G401 (cell line): ENCODE results near the gene CRELD2. TPM values are rescaled to one million over a fixed set of nuclear protein-coding genes. Genes with fewer than 3 reads are reported as not detected.
"Not testable (repeated sequence)": the region's sequence is repeated elsewhere in the genome, so short reads cannot be mapped to it uniquely, and the experiment has no call there.

Source experiments
- DNase-seq: peaks from one replicate; pipeline ENCODE4 v3.0.0-alpha.2; 2015; ENCODE audit warnings: low spot score
- in situ Hi-C: cut with HindIII; loops from 2 replicates; pipeline ENCODE4 v1.10.0; 2016; ENCODE audit warnings: low sequenced_read_pairs, mixed read lengths
- total RNA-seq: library from RNA; depleted of rRNA; stranded (reverse); fragments of >200 nt; shearing (Covaris generic); gene quantifications from 2 replicates; pipeline ENCODE4 v1.2.3, GENCODE V29; 2014

CRELD2 gene
- total RNA-seq, 1 experiment from 2014 or later, result 85.5 TPM

GRCh38 chr22:49937758-49938564, 19.5 kb downstream of the CRELD2 start:
- in situ Hi-C loops, result no loop called here
- DNase-seq, result no peak

GRCh38 chr22:49938565-49939136, 20.2 kb downstream of the CRELD2 start:
- in situ Hi-C loops, result no loop called here
- no peak for DNase-seq

- in situ Hi-C loops, result no loop called here
- no peak for DNase-seq
Observed at GRCh38 chr22:49941507-49942316, 23.3 kb downstream of the CRELD2 start.

GRCh38 chr22:49942565-49943404, 24.4 kb downstream of the CRELD2 start:
- in situ Hi-C loops, result no loop called here
- peak; percentile 39 for DNase-seq

- in situ Hi-C loops, result no loop called here
- no peak for DNase-seq
Observed at GRCh38 chr22:49943405-49943765, 25.0 kb downstream of the CRELD2 start.

GRCh38 chr22:49943771-49944398, 25.5 kb downstream of the CRELD2 start:
- in situ Hi-C loops, result no loop called here
- no peak for DNase-seq

GRCh38 chr22:49944399-49944891, 26.0 kb downstream of the CRELD2 start:
- DNase-seq, result no peak
- in situ Hi-C loops, result no loop called here

GRCh38 chr22:49945042-49945794, 26.8 kb downstream of the CRELD2 start:
- DNase-seq, in situ Hi-C loops: not testable (repeated sequence)

GRCh38 chr22:49946612-49947295, 28.3 kb downstream of the CRELD2 start:
- in situ Hi-C loops, result no loop called here
- no peak for DNase-seq

GRCh38 chr22:49947296-49947622, 28.8 kb downstream of the CRELD2 start:
- in situ Hi-C loops, result no loop called here

GRCh38 chr22:49948116-49948957, 29.9 kb downstream of the CRELD2 start:
- in situ Hi-C loops, result no loop called here
- no peak for DNase-seq

More at GRCh38 chr22:49947296-49947622, 28.8 kb downstream of the CRELD2 start:
- DNase-seq, result no peak

- in situ Hi-C loops, result no loop called here
- DNase-seq, result no peak
Observed at GRCh38 chr22:49948958-49949913, 30.8 kb downstream of the CRELD2 start.

- DNase-seq, result no peak
- in situ Hi-C loops, result no loop called here
Observed at GRCh38 chr22:49949914-49950292, 31.5 kb downstream of the CRELD2 start.

GRCh38 chr22:49950396-49950994, 32.1 kb downstream of the CRELD2 start:
- in situ Hi-C loops, result no loop called here
- DNase-seq, result no peak

- no peak for DNase-seq
- in situ Hi-C loops, result no loop called here
Observed at GRCh38 chr22:49951000-49951677, 32.7 kb downstream of the CRELD2 start.
